Immature natural killer cell (primary cell): ENCODE data around the gene CLUH. TPM values are rescaled to one million over a fixed set of nuclear protein-coding genes. Genes with fewer than 3 reads are reported as not detected.
A peak's percentile ranks its signal among the peaks of the same experiment; 100 is the strongest.

Source experiments
- DNase-seq, 3 donors: peaks; one replicate each; pipeline ENCODE4 v3.0.0; 2022; ENCODE audit warnings: mixed read lengths in 1 of 3
- H3K27ac Mint-ChIP-seq, 6 donors: one replicate each; pipeline ENCODE4 v1.8.0; 2020; ENCODE audit warnings: mixed read lengths in 6 of 6, mild to moderate bottlenecking in 5 of 6, inconsistent platforms in 4 of 6, moderate library complexity in 3 of 6
- H3K27me3 Mint-ChIP-seq, 3 donors: one replicate each; pipeline ENCODE4 v1.8.0; 2020 to 2021; ENCODE audit warnings: low read depth in 3 of 3, mild to moderate bottlenecking in 3 of 3, mixed read lengths in 3 of 3, moderate library complexity in 3 of 3, inconsistent platforms in 1 of 3
- H3K36me3 Mint-ChIP-seq, 3 donors: one replicate each; pipeline ENCODE4 v1.8.0; 2020; ENCODE audit warnings: mixed read lengths in 3 of 3, inconsistent platforms in 2 of 3, mild to moderate bottlenecking in 2 of 3
- H3K4me1 Mint-ChIP-seq, 2 donors: one replicate each; pipeline ENCODE4 v1.8.0; 2020; ENCODE audit warnings: inconsistent platforms in 2 of 2, mild to moderate bottlenecking in 2 of 2, mixed read lengths in 2 of 2, moderate library complexity in 1 of 2
- H3K4me3 Mint-ChIP-seq, 5 donors: one replicate each; pipeline ENCODE4 v1.8.0; 2020; ENCODE audit warnings: mild to moderate bottlenecking in 5 of 5, mixed read lengths in 5 of 5, inconsistent platforms in 3 of 5, moderate library complexity in 3 of 5
- H3K9me3 Mint-ChIP-seq, 6 donors: one replicate each; pipeline ENCODE4 v1.8.0; 2020; ENCODE audit warnings: mild to moderate bottlenecking in 6 of 6, mixed read lengths in 6 of 6, inconsistent platforms in 4 of 6, moderate library complexity in 3 of 6
- polyA plus RNA-seq, 3 donors: library from polyadenylated mRNA; unstranded; fragments of 300-500 nt; fragmentation: Illumina TruSeq; gene quantifications; one replicate each; pipeline ENCODE4 v1.2.3, GENCODE V29; 2021

The CLUH gene
- polyA plus RNA-seq, 3 donors from 2014 or later: 4.6 to 11.6 (median 7.4) TPM

GRCh38 chr17:2730764-2731353, 19.3 kb upstream of the CLUH start:
- H3K4me3 Mint-ChIP-seq: no peak overlapping the region
- H3K27me3 Mint-ChIP-seq: peaks cover 3 to 13% (median 6%) of the 10 kb centered on the region in 3 donors
- DNase-seq: no peak
- no peaks in the 10 kb centered on the region for H3K9me3 Mint-ChIP-seq
- no peak overlapping the region for H3K27ac Mint-ChIP-seq
- H3K36me3 Mint-ChIP-seq: no peaks in the 10 kb centered on the region
- no peaks in the 10 kb centered on the region for H3K4me1 Mint-ChIP-seq

GRCh38 chr17:2724784-2725164, 13.2 kb upstream of the CLUH start:
- H3K9me3 Mint-ChIP-seq: no peaks in the 10 kb centered on the region

GRCh38 chr17:2723997-2724783, 12.6 kb upstream of the CLUH start:
- DNase-seq: no peak
- H3K27me3 Mint-ChIP-seq: peaks cover 9 to 15% (median 12%) of the 10 kb centered on the region in 3 donors
- no peak overlapping the region for H3K27ac Mint-ChIP-seq
- peaks cover 0 to 4% (median 0%) of the 10 kb centered on the region in 3 donors for H3K36me3 Mint-ChIP-seq
- no peaks in the 10 kb centered on the region for H3K9me3 Mint-ChIP-seq
- H3K4me3 Mint-ChIP-seq: no peak overlapping the region
- peaks cover 0 to 3% of the 10 kb centered on the region in 2 donors for H3K4me1 Mint-ChIP-seq

More at GRCh38 chr17:2724784-2725164, 13.2 kb upstream of the CLUH start:
- Mint-ChIP-seq H3K36me3 (peaks cover 0 to 4% (median 0%) of the 10 kb centered on the region in 3 donors), H3K4me3 (no peak overlapping the region), H3K27me3 (peaks cover 6 to 15% (median 12%) of the 10 kb centered on the region in 3 donors), H3K27ac (no peak overlapping the region), H3K4me1 (peaks cover 0 to 3% of the 10 kb centered on the region in 2 donors)
- DNase-seq: no peak

- peaks cover 0 to 3% of the 10 kb centered on the region in 2 donors for H3K4me1 Mint-ChIP-seq
- H3K4me3 Mint-ChIP-seq: peak overlapping the region in 1 of 5 donors; percentile 36
- H3K36me3 Mint-ChIP-seq: peaks cover 0 to 4% (median 0%) of the 10 kb centered on the region in 3 donors
- DNase-seq: no peak
- no peaks in the 10 kb centered on the region for H3K9me3 Mint-ChIP-seq
- peaks cover 9 to 13% (median 12%) of the 10 kb centered on the region in 3 donors for H3K27me3 Mint-ChIP-seq
- H3K27ac Mint-ChIP-seq: no peak overlapping the region
These were observed 12.0 kb upstream of the CLUH start for GRCh38 chr17:2723505-2723996.

GRCh38 chr17:2722611-2723010, 11.0 kb upstream of the CLUH start:
- DNase-seq: no peak
- Mint-ChIP-seq H3K9me3 (no peaks in the 10 kb centered on the region), H3K4me1 (peaks cover 0 to 3% of the 10 kb centered on the region in 2 donors), H3K27me3 (peaks cover 9 to 12% (median 12%) of the 10 kb centered on the region in 3 donors), H3K27ac (no peak overlapping the region), H3K4me3 (no peak overlapping the region), H3K36me3 (peaks cover 0 to 4% (median 0%) of the 10 kb centered on the region in 3 donors)

- no peak for DNase-seq
- H3K27me3 Mint-ChIP-seq: peaks cover 6 to 11% (median 9%) of the 10 kb centered on the region in 3 donors
- peaks cover 0 to 4% (median 0%) of the 10 kb centered on the region in 3 donors for H3K36me3 Mint-ChIP-seq
- no peak overlapping the region for H3K27ac Mint-ChIP-seq
- H3K9me3 Mint-ChIP-seq: no peaks in the 10 kb centered on the region
- H3K4me3 Mint-ChIP-seq: no peak overlapping the region
- H3K4me1 Mint-ChIP-seq: peaks cover 0 to 3% of the 10 kb centered on the region in 2 donors
These were observed 10.0 kb upstream of the CLUH start for GRCh38 chr17:2721603-2722002.

GRCh38 chr17:2719861-2720260, 8.3 kb upstream of the CLUH start:
- Mint-ChIP-seq H3K4me1 (no peaks in the 10 kb centered on the region), H3K27me3 (peaks cover 2 to 6% (median 6%) of the 10 kb centered on the region in 3 donors), H3K4me3 (no peak overlapping the region), H3K36me3 (no peaks in the 10 kb centered on the region), H3K27ac (no peak overlapping the region), H3K9me3 (no peaks in the 10 kb centered on the region)
- DNase-seq: no peak

- no peak overlapping the region for H3K27ac Mint-ChIP-seq
These were observed 6.8 kb upstream of the CLUH start for GRCh38 chr17:2718150-2718938.

GRCh38 chr17:2716649-2717048, 5.1 kb upstream of the CLUH start:
- Mint-ChIP-seq H3K27me3 (peaks cover 2 to 11% (median 2%) of the 10 kb centered on the region in 3 donors), H3K9me3 (no peaks in the 10 kb centered on the region), H3K27ac (no peak overlapping the region), H3K36me3 (no peaks in the 10 kb centered on the region), H3K4me3 (no peak overlapping the region), H3K4me1 (peaks cover 7 to 9% of the 10 kb centered on the region in 2 donors)
- no peak for DNase-seq

More at GRCh38 chr17:2718150-2718938, 6.8 kb upstream of the CLUH start:
- peaks cover 0 to 3% of the 10 kb centered on the region in 2 donors for H3K4me1 Mint-ChIP-seq
- no peak overlapping the region for H3K4me3 Mint-ChIP-seq
- H3K9me3 Mint-ChIP-seq: no peaks in the 10 kb centered on the region
- H3K27me3 Mint-ChIP-seq: peaks cover 2 to 6% (median 5%) of the 10 kb centered on the region in 3 donors
- H3K36me3 Mint-ChIP-seq: no peaks in the 10 kb centered on the region
- no peak for DNase-seq

- no peak overlapping the region for H3K27ac Mint-ChIP-seq
- peaks cover 2 to 13% (median 4%) of the 10 kb centered on the region in 3 donors for H3K27me3 Mint-ChIP-seq
- no peaks in the 10 kb centered on the region for H3K9me3 Mint-ChIP-seq
- peak overlapping the region in 2 of 5 donors; percentile 25 to 47 for H3K4me3 Mint-ChIP-seq
- peaks cover 28 to 30% of the 10 kb centered on the region in 2 donors for H3K4me1 Mint-ChIP-seq
- no peaks in the 10 kb centered on the region for H3K36me3 Mint-ChIP-seq
- no peak for DNase-seq
These were observed 2.3 kb upstream of the CLUH start for GRCh38 chr17:2713881-2714280.

GRCh38 chr17:2712300-2713043, 908 bp upstream of the CLUH start:
- no peaks in the 10 kb centered on the region for H3K36me3 Mint-ChIP-seq
- H3K27me3 Mint-ChIP-seq: peaks cover 2 to 13% (median 5%) of the 10 kb centered on the region in 3 donors
- no peaks in the 10 kb centered on the region for H3K9me3 Mint-ChIP-seq
- peak overlapping the region in 4 of 6 donors; percentile 24 to 79 (median 60) for H3K27ac Mint-ChIP-seq
- H3K4me3 Mint-ChIP-seq: peak overlapping the region; percentile 78 to 85 (median 82)
- no peak for DNase-seq
- peaks cover 30 to 34% of the 10 kb centered on the region in 2 donors for H3K4me1 Mint-ChIP-seq

- Mint-ChIP-seq H3K27me3 (peaks cover 2 to 12% (median 5%) of the 10 kb centered on the region in 3 donors), H3K4me1 (peaks cover 30 to 34% of the 10 kb centered on the region in 2 donors), H3K4me3 (peak overlapping the region; percentile 80 to 87 (median 86)), H3K36me3 (no peaks in the 10 kb centered on the region), H3K9me3 (no peaks in the 10 kb centered on the region), H3K27ac (peak overlapping the region in 5 of 6 donors; percentile 71 to 87 (median 80))
- DNase-seq: peak; percentile 46 to 51 (median 47)
These were observed 559 bp downstream of the CLUH start for GRCh38 chr17:2710803-2711607.
